Measurements from ENCODE around the gene POU2AF1. TPM values are rescaled to one million over a fixed set of nuclear protein-coding genes. Genes with fewer than 3 reads are reported as not detected.

Gene POU2AF1
- total RNA-seq, 3 donors from 2014 or later = 0.16 to 5.6 (median 3.5) TPM

GRCh38 chr11:111414936-111415335, 35.9 kb upstream of the POU2AF1 start:
- H3K9me3 ChIP-seq = no peaks in the 10 kb centered on the region
- no peak overlapping the region for H3K27ac ChIP-seq
- H3K27me3 ChIP-seq = no peaks in the 10 kb centered on the region
- TF ChIP-seq POLR2AphosphoS5 (IDR thresholded peaks at IDR 0.05) = no peak
- TF ChIP-seq CTCF (IDR thresholded peaks at IDR 0.05) = no peak
- TF ChIP-seq POLR2A (IDR thresholded peaks at IDR 0.05) = no peak
- intact Hi-C loops (cut with DNase I; ENCODE audit: low total_unique reads) = no loop called here
- H3K36me3 ChIP-seq = no peaks in the 10 kb centered on the region
- DNase-seq (ENCODE audit: low spot score in 2 of 2) = no peak
- peaks cover 0 to 17% of the 10 kb centered on the region in 2 donors for H3K4me1 ChIP-seq
- H3K4me3 ChIP-seq = no peak overlapping the region

- no peak for DNase-seq (ENCODE audit: low spot score in 2 of 2)
- Histone ChIP-seq H3K9me3 (no peaks in the 10 kb centered on the region), H3K4me1 (peaks cover 0 to 12% of the 10 kb centered on the region in 2 donors), H3K36me3 (no peaks in the 10 kb centered on the region), H3K27ac (no peak overlapping the region), H3K4me3 (no peak overlapping the region), H3K27me3 (no peaks in the 10 kb centered on the region)
- TF ChIP-seq POLR2AphosphoS5 (IDR thresholded peaks at IDR 0.05) = no peak
- TF ChIP-seq POLR2A (IDR thresholded peaks at IDR 0.05) = no peak
- intact Hi-C loops (cut with DNase I; ENCODE audit: low total_unique reads) = no loop called here
These were observed 35.3 kb upstream of the POU2AF1 start for GRCh38 chr11:111414267-111414931.

GRCh38 chr11:111413849-111414248, 34.8 kb upstream of the POU2AF1 start:
- H3K4me3 ChIP-seq = no peak overlapping the region
- H3K27me3 ChIP-seq = no peaks in the 10 kb centered on the region
- intact Hi-C loops (cut with DNase I; ENCODE audit: low total_unique reads) = no loop called here
- DNase-seq (ENCODE audit: low spot score in 2 of 2) = no peak
- peaks cover 0 to 9% of the 10 kb centered on the region in 2 donors for H3K4me1 ChIP-seq
- no peak overlapping the region for H3K27ac ChIP-seq
- H3K36me3 ChIP-seq = no peaks in the 10 kb centered on the region
- H3K9me3 ChIP-seq = no peaks in the 10 kb centered on the region
- no peak for TF ChIP-seq POLR2AphosphoS5 (IDR thresholded peaks at IDR 0.05)
- TF ChIP-seq POLR2A (IDR thresholded peaks at IDR 0.05) = no peak
- TF ChIP-seq CTCF (IDR thresholded peaks at IDR 0.05) = no peak

- no peaks in the 10 kb centered on the region for H3K4me1 ChIP-seq
- H3K27ac ChIP-seq = no peak overlapping the region
- H3K27me3 ChIP-seq = no peaks in the 10 kb centered on the region
- intact Hi-C loops (cut with DNase I; ENCODE audit: low total_unique reads) = no loop called here
- DNase-seq (ENCODE audit: low spot score in 2 of 2) = no peak
- H3K9me3 ChIP-seq = no peaks in the 10 kb centered on the region
- no peaks in the 10 kb centered on the region for H3K36me3 ChIP-seq
- H3K4me3 ChIP-seq = no peak overlapping the region
- TF ChIP-seq CTCF (IDR thresholded peaks at IDR 0.05) = no peak
These were observed 33.2 kb upstream of the POU2AF1 start for GRCh38 chr11:111412293-111412692.

- Histone ChIP-seq H3K27ac (no peak overlapping the region), H3K4me3 (no peak overlapping the region), H3K4me1 (no peaks in the 10 kb centered on the region), H3K27me3 (no peaks in the 10 kb centered on the region), H3K36me3 (no peaks in the 10 kb centered on the region), H3K9me3 (no peaks in the 10 kb centered on the region)
- intact Hi-C loops (cut with DNase I; ENCODE audit: low total_unique reads) = no loop called here
- DNase-seq (ENCODE audit: low spot score in 2 of 2) = no peak
- TF ChIP-seq POLR2AphosphoS5 (IDR thresholded peaks at IDR 0.05) (no peak), POLR2A (IDR thresholded peaks at IDR 0.05) (no peak), CTCF (IDR thresholded peaks at IDR 0.05) (no peak)
These were observed 32.4 kb upstream of the POU2AF1 start for GRCh38 chr11:111411456-111411855.

All from breast epithelium (tissue), 4 donors.